NCI-H748 (cell line): ENCODE measurements around the gene SNTB2.
A peak's percentile ranks its signal among the peaks of the same experiment; 100 is the strongest.

Experiments
- DNase-seq: peaks from one replicate; lab custom pipeline; 2025; ENCODE audit not compliant: unreplicated experiment; lab: John Stamatoyannopoulos, UW

Gene SNTB2

GRCh38 chr16:69316595-69317034 lies 129.7 kb downstream of the SNTB2 start:
- DNase-seq, result no peak

- DNase-seq, result no peak
Measured at GRCh38 chr16:69318177-69318910, 131.4 kb downstream of the SNTB2 start.

GRCh38 chr16:69318911-69319289 lies 131.9 kb downstream of the SNTB2 start:
- no peak for DNase-seq

- DNase-seq, result no peak
Measured at GRCh38 chr16:69319381-69319780, 132.4 kb downstream of the SNTB2 start.

GRCh38 chr16:69319826-69320739 lies 133.1 kb downstream of the SNTB2 start:
- no peak for DNase-seq

- DNase-seq, result no peak
Measured at GRCh38 chr16:69320740-69321073, 133.7 kb downstream of the SNTB2 start.

- no peak for DNase-seq
Measured at GRCh38 chr16:69321080-69321479, 134.1 kb downstream of the SNTB2 start.

- no peak for DNase-seq
Measured at GRCh38 chr16:69322343-69322742, 135.4 kb downstream of the SNTB2 start.

- no peak for DNase-seq
Measured at GRCh38 chr16:69323415-69323814, 136.5 kb downstream of the SNTB2 start.

- DNase-seq, result no peak
Measured at GRCh38 chr16:69324013-69324531, 137.1 kb downstream of the SNTB2 start.

GRCh38 chr16:69324585-69325253 lies 137.8 kb downstream of the SNTB2 start:
- no peak for DNase-seq

- DNase-seq, result no peak
Measured at GRCh38 chr16:69325784-69326171, 138.8 kb downstream of the SNTB2 start.

GRCh38 chr16:69326172-69326873 lies 139.4 kb downstream of the SNTB2 start:
- DNase-seq, result no peak

- DNase-seq, result no peak
Measured at GRCh38 chr16:69327585-69328310, 140.8 kb downstream of the SNTB2 start.

GRCh38 chr16:69328854-69329316 lies 141.9 kb downstream of the SNTB2 start:
- peak; percentile 3 for DNase-seq

- peak; percentile 53 for DNase-seq
Measured at GRCh38 chr16:69329369-69330285, 142.7 kb downstream of the SNTB2 start.

GRCh38 chr16:69330286-69331109 lies 143.5 kb downstream of the SNTB2 start, which contains the start of gene PDF:
PDF (minus strand) TSS chr16:69330588; CDS start chr16:69330570, 18 bp downstream.
- peak; percentile 92 for DNase-seq

- DNase-seq, result no peak
Measured at GRCh38 chr16:69334696-69335095, 147.7 kb downstream of the SNTB2 start.
